K562 (cell line): ENCODE data around the gene NAT8. TPM values are rescaled to one million over a fixed set of nuclear protein-coding genes. Genes with fewer than 3 reads are reported as not detected.

Source experiments
- ATAC-seq: fragments of 200-7000 bp; cut with Tn5 transposase; 3 replicates; pipeline ENCODE4 v1.9.1; 2020; ENCODE audit warnings: moderate library complexity
- BruUV-seq: library from RNA; stranded (reverse); fragments of 400-500 nt; replicated peaks from 2 replicates; lab custom pipeline; 2021; lab: Mats Ljungman, UMichigan
- CTCF ChIA-PET: fragments of 300-600 bp; formaldehyde crosslinking; extraction: SDS; loops from one replicate; lab custom pipeline; 2021; ENCODE audit warnings: low intra/inter-chr PET ratio; lab: Yijun Ruan, JAX
- POLR2A ChIA-PET: fragments of 300-600, 350-650 bp; sonication (Branson Sonifier 250); formaldehyde crosslinking; extraction: SDS; loops from one replicate; lab custom pipeline; 2021; ENCODE audit warnings: antibody characterized with exemption, inconsistent platforms; lab: Yijun Ruan, JAX
- DNase-seq, 4 experiments: peaks; one replicate each; pipeline versions ENCODE4 v3.0.0 to v3.0.0-alpha.2; 2011 to 2018; ENCODE audit warnings: low spot score in 3 of 4, mixed read lengths in 3 of 4; ENCODE audit errors: extremely low read depth in 1 of 4
- FAIRE-seq: peaks from 2 replicates; lab custom pipeline; 2011; peaks lifted over from hg19 to GRCh38; lab: Jason Lieb, UNC
- H2AFZ ChIP-seq: 2 replicates; pipeline ENCODE4 v1.6.0; 2011; ENCODE audit warnings: low read depth, low read length, control low read depth, inconsistent platforms
- H3K27ac ChIP-seq: fragments of 200-600 bp; 3 replicates; pipeline ENCODE4 v1.8.0; 2011; ENCODE audit warnings: low read depth, mild to moderate bottlenecking, control low read depth, inconsistent platforms, low read length, moderate library complexity, mixed read lengths; ENCODE audit errors: extremely low read depth
- H3K27me3 ChIP-seq, 2 experiments: fragments of 300-600 bp in 1 of 2; 2 replicates in 1 of 2; 3 replicates in 1 of 2; pipeline versions ENCODE4 v1.6.0 to v1.8.0; 2011; ENCODE audit warnings: inconsistent platforms in 2 of 2, low read length in 2 of 2, mild to moderate bottlenecking in 1 of 2, mixed read lengths in 1 of 2, moderate library complexity in 1 of 2; ENCODE audit not compliant: control insufficient read depth in 2 of 2, insufficient read depth in 2 of 2
- H3K36me3 ChIP-seq: fragments of 300-600 bp; 3 replicates; pipeline ENCODE4 v1.8.0; 2011; ENCODE audit warnings: mild to moderate bottlenecking, low read length, inconsistent platforms; ENCODE audit not compliant: control insufficient read depth, insufficient read depth
- H3K4me1 ChIP-seq, 2 experiments: fragments of 200-600 bp in 1 of 2; replicated peaks in 1 of 2; 2 replicates in 1 of 2; 3 replicates in 1 of 2; pipeline versions ENCODE4 v1.5.1 to v1.8.0; 2011; ENCODE audit warnings: inconsistent platforms in 2 of 2, low read length in 2 of 2, mild to moderate bottlenecking in 1 of 2, mixed read lengths in 1 of 2, moderate library complexity in 1 of 2; ENCODE audit not compliant: control insufficient read depth in 2 of 2, insufficient read depth in 2 of 2
- H3K4me2 ChIP-seq: 2 replicates; pipeline ENCODE4 v1.6.1; 2011; ENCODE audit warnings: low read length, control low read depth, inconsistent platforms, mixed read lengths; ENCODE audit not compliant: insufficient read depth
- H3K4me3 ChIP-seq: fragments of 200-600 bp; sonication (generic), shearing (Covaris generic); 2 replicates; pipeline ENCODE4 v1.5.1; 2016; ENCODE audit warnings: control low read depth, inconsistent platforms
- H3K79me2 ChIP-seq: fragments of 200-600 bp; 3 replicates; pipeline ENCODE4 v1.8.0; 2011; ENCODE audit warnings: low read length, inconsistent platforms; ENCODE audit not compliant: control insufficient read depth, insufficient read depth
- H3K9ac ChIP-seq, 2 experiments: 2 replicates each; pipeline versions ENCODE4 v1.6.0 to v1.6.1; 2011; ENCODE audit warnings: low read depth in 2 of 2, low read length in 2 of 2, control low read depth in 1 of 2, inconsistent platforms in 1 of 2, mild to moderate bottlenecking in 1 of 2, mixed read lengths in 1 of 2; ENCODE audit not compliant: insufficient read depth in 1 of 2
- H3K9me1 ChIP-seq: one replicate; pipeline ENCODE4 v1.6.0; 2011; ENCODE audit warnings: inconsistent platforms, mild to moderate bottlenecking, low read length, moderate library complexity; ENCODE audit not compliant: control insufficient read depth, insufficient read depth
- H3K9me3 ChIP-seq: replicated peaks from 2 replicates; pipeline ENCODE4 v1.5.1; 2011; ENCODE audit warnings: low read depth, low read length, inconsistent platforms; ENCODE audit not compliant: control insufficient read depth, insufficient read depth
- H4K20me1 ChIP-seq: replicated peaks from 2 replicates; pipeline ENCODE4 v1.6.1; 2011; ENCODE audit warnings: low read length, inconsistent platforms, mixed read lengths; ENCODE audit not compliant: control insufficient read depth, insufficient read depth
- CCNT2 ChIP-seq: IDR thresholded peaks from 2 replicates; pipeline ENCODE4 v1.6.1; 2011; ENCODE audit warnings: borderline replicate concordance, low read depth, mild to moderate bottlenecking, moderate library complexity, mixed read lengths, low read length; ENCODE audit not compliant: insufficient read length; ENCODE audit errors: extremely low read depth
- CLOCK ChIP-seq: fragments of 250-450 bp; sonication (Bioruptor Pico); IDR thresholded peaks from 2 replicates; pipeline ENCODE4 v1.4.0; 2020; ENCODE audit warnings: mild to moderate bottlenecking, moderate library complexity, borderline replicate concordance
- CUX1 ChIP-seq: fragments of 200-800 bp; sonication (Bioruptor generic); IDR thresholded peaks from 2 replicates; pipeline ENCODE4 v1.6.1; 2016; ENCODE audit warnings: missing genetic modification characterization, missing compliant biosample characterization
- KLF6 ChIP-seq: fragments of 250-450 bp; sonication (Bioruptor Pico); IDR thresholded peaks from 2 replicates; pipeline ENCODE4 v1.4.0; 2020; ENCODE audit warnings: mild to moderate bottlenecking, moderate library complexity, borderline replicate concordance
- SMARCA5 ChIP-seq: fragments of 450-650 bp; IDR thresholded peaks from 2 replicates; pipeline ENCODE4 v1.6.1; 2016
- SRSF7 ChIP-seq: fragments of 200-400 bp; formaldehyde crosslinking; optimal IDR thresholded peaks from 2 replicates; pipeline ENCODE3; 2017; ENCODE audit warnings: mild to moderate bottlenecking, low read depth, low read length
- TCF7L2 ChIP-seq: fragments of 150-350 bp; IDR thresholded peaks from 2 replicates; pipeline ENCODE4 v1.6.1; 2016; ENCODE audit warnings: low read depth, mild to moderate bottlenecking, low read length, moderate library complexity
- ZNF239 ChIP-seq: fragments of 250-450 bp; sonication (Bioruptor Pico); IDR thresholded peaks from 2 replicates; pipeline ENCODE4 v1.4.0; 2020; ENCODE audit warnings: mild to moderate bottlenecking
- ZNF263 ChIP-seq: sonication (generic); formaldehyde crosslinking; IDR thresholded peaks from 2 replicates; pipeline ENCODE4 v1.8.0; 2022; ENCODE audit warnings: mild to moderate bottlenecking, missing genetic modification reagents, borderline replicate concordance
- WGBS: fragments of 100-300 bp; shearing (Covaris generic); methylation state at CpG from one replicate; pipeline ENCODE4 v1.1.6; 2016; ENCODE audit warnings: low coverage, mixed read lengths; ENCODE audit not compliant: insufficient coverage; ENCODE audit errors: missing lambda C conversion rate; 5-methylcytosine and 5-hydroxymethylcytosine counted together
- in situ Hi-C: fragments of 300-500 bp; cut with MboI; formaldehyde crosslinking; loops from 4 replicates; pipeline ENCODE4 v1.15.0; 2018; ENCODE audit warnings: inconsistent platforms, mixed read lengths
- intact Hi-C: fragments of 100-400 bp; cut with micrococcal nuclease; formaldehyde crosslinking; loops from 2 replicates; pipeline ENCODE4 v1.14.2; 2022
- polyA plus RNA-seq, 8 experiments: library from polyadenylated mRNA; depleted of rRNA in 4 of 8; stranded (reverse) in 5 of 8; unstranded in 3 of 8; fragments of >200 nt; fragmentation: Nextera tagmentation in 2 of 8; fragmentation: Illumina TruSeq in 1 of 8; extraction: Ambion mirVana in 2 of 8; extraction: Trizol in 1 of 8; gene quantifications; 2 replicates each; pipeline versions ENCODE4 v1.2.1 to v1.2.3, GENCODE V29; 2011 to 2014; ENCODE audit warnings: inconsistent platforms in 1 of 8, missing spikeins in 1 of 8
- total RNA-seq, 7 experiments: library from RNA; depleted of rRNA in 6 of 7; stranded (reverse); fragments of >200 nt in 6 of 7; fragmentation: Illumina TruSeq in 2 of 7; extraction: Trizol in 2 of 7; gene quantifications; 2 replicates each; pipeline versions ENCODE4 v1.2.1 to v1.2.3, GENCODE V29; 2011 to 2021; ENCODE audit warnings: low replicate concordance in 1 of 7

NAT8 gene
- total and polyA plus RNA-seq, 9 of the 15 experiments (the other 6 are each of a cell fraction or from before 2014, with no cell fraction given): not detected

DNA sequence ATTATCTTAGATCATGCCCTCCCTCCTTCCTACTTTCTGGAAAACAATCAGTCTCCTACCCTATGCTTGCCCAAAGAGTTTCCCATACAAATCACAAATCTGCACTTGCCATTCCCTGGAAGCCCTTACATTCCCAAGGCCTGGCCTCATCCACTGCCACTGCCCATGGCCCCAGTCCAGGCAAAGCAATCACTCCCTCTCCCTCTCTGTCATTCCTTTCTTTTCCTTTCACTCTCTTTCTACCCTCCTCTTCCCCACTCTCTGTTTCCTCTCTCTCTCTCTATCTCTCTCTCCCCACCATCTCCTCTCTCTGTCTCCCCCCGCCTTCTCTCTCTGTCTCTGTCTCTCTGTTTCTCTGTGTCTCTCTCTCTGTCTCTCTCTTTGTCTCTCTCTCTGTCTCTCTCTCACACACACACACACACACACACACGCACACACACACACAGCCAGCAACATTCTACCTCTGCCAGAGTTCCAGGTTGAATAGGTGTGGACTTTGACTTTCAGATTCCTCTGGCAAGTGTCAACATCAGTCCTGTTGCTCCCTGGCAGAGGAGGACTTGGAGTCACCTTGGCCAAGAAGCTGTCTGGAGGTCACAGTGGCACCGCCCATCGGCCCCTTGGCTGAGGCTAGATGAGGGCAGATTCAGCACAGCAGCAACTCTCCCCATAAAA is 43.7 kb upstream of the NAT8 start:
- ChIA-PET POLR2A (interaction anchor here (0.6 kb wide), 1 partner anchor 451 kb away, joined by 4 read pairs; no protein-coding TSS in a partner anchor), CTCF (no interaction called here)
- intact Hi-C loops: loop anchor here (10.0 kb wide), 1 partner anchor 459 kb away; the partner anchor contains the start of gene BOLA3
- no peaks in the 10 kb centered on the region for H3K9me1 ChIP-seq
- H4K20me1 ChIP-seq: no peaks in the 10 kb centered on the region
- no peak overlapping the region for H3K4me2 ChIP-seq
- H3K4me1 ChIP-seq: no peaks in the 10 kb centered on the region
- no peak for TF ChIP-seq KLF6 (CRISPR knock-in tag)
- no peak for TF ChIP-seq CUX1
- TF ChIP-seq ZNF239 (CRISPR knock-in tag): no peak
- no peak for TF ChIP-seq CLOCK (CRISPR knock-in tag)
- no peak for TF ChIP-seq SMARCA5
- TF ChIP-seq ZNF263: no peak
- no peak for TF ChIP-seq CCNT2
- no peak for TF ChIP-seq TCF7L2
- TF ChIP-seq SRSF7: no peak
- H2AFZ ChIP-seq: no peak overlapping the region
- no peaks in the 10 kb centered on the region for H3K79me2 ChIP-seq
- BruUV-seq: no TSS peak
- DNase-seq: no peak
- 4% methylated on average over 2 of the region's 4 CpGs for WGBS
- no peaks in the 10 kb centered on the region for H3K27me3 ChIP-seq
- in situ Hi-C loops: loop anchor here (5.0 kb wide), 1 partner anchor 59 kb away; no protein-coding TSS in a partner anchor
- H3K9me3 ChIP-seq: no peaks in the 10 kb centered on the region
- no peaks in the 10 kb centered on the region for H3K36me3 ChIP-seq
- no peak for ATAC-seq
- no peak overlapping the region for H3K9ac ChIP-seq
- no peak overlapping the region for H3K27ac ChIP-seq
- no peak for FAIRE-seq
- H3K4me3 ChIP-seq: no peak overlapping the region
